Raji (cell line): ENCODE results near the gene PDE6B.

Experiments used
- POLR2A ChIP-seq: IDR thresholded peaks from 2 replicates; pipeline ENCODE4 v1.6.1; 2011; ENCODE audit warnings: low read depth, low read length, control low read depth; ENCODE audit not compliant: insufficient read depth

PDE6B gene

DNA sequence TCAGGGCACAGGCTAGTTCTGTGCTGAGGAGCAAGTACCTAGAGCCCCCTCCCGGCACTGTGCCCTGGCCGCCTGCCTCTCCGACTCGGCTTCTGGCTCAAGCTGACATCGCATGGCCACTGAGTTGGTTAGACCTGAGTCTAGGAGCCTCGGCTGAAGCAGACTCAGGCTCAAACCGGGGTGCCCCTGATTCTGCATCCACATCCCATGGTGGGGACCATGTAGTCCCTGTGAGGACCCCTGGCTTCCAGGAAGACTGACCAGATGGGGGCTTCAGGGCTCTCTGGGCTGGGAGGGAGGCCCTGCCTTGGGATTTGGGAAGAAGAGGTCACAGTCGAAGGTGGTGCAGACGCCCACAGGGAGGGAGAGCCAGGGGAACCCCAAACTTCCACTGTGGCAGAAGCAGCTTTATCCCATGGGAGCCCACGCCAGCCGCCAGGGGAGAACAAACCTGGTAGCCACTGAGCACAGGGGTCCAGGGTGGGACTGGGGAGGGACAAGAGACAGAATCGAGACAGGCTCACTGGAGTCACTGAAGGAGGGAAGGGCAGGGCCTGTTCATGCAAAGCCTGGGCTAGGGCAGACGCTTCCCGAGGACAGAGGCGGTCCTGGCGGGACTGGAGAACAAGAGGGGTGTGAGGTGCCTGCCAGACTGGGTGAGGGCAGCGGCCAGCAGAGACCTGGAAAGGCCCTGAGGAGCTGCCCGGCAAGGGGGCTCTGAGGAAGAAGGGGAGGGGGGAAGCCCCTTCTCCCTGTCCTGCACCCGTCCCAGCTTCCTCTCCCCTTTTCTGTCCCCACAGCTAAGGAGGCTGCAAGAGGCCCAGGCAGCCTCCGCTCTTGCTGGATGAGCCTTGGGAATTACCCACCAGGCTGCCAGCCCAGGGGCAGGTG lies 1.1 kb downstream of the PDE6B start:
- TF ChIP-seq POLR2A: no peak

DNA sequence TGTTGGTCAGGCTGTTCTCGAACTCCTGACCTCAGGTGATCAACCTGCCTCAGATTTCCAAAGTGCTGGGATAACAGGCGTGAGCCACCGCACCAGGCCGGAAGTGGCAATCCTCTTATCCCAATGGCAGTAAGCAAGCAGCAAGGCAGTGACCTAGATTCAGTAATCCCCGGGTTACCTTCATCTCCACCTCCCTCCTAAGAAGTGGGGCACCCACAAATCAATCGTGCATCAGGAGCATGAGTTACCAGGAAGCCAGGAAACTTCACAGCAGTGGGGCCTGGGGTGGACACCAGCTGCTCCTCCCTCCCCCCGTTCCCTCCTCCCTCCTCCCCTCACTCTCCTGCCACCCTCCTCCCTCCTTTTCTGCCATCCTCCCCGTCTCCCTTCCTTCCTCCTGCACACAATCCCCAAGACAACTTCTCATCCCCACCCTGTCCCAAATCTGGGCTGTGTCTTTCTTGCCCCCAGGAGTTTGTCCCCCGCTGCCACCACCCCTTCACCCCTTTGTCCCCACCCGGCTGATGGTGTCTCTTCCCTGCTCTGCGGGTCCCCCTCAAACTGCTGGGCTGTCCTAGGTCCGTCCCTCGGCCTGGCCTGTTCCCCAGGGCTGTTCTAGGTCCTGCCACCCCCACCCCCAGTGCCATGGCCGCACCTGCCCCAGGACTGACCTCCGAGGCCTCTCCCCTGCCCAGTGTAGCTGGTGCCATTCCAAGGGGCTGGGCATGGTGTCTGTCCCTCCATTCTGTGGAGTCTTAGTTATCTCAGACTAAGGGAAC lies 2.2 kb downstream of the PDE6B start:
- TF ChIP-seq POLR2A: no peak

DNA sequence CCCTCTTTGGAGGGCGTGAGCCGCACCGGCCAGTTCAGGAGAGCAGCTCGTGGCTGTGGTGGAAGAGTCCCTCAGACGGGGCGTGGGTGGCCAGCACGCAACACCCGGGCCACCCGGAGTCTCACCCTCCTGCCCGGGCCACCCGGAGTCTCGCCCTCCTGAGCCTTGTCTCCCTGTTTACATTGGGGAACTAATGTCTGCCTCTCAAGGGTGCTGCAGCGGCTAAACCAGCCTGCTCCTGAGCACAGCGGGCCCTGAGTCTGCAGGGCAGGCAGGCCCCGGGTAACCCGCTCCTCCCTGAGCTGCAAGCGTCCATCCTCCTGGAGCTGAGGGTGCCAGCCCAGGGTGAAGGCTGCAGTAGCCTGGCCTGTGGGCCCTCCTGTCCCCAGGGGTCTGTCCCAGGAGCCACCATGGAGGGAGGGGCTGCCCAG lies 3.0 kb downstream of the PDE6B start:
- TF ChIP-seq POLR2A: no peak

DNA sequence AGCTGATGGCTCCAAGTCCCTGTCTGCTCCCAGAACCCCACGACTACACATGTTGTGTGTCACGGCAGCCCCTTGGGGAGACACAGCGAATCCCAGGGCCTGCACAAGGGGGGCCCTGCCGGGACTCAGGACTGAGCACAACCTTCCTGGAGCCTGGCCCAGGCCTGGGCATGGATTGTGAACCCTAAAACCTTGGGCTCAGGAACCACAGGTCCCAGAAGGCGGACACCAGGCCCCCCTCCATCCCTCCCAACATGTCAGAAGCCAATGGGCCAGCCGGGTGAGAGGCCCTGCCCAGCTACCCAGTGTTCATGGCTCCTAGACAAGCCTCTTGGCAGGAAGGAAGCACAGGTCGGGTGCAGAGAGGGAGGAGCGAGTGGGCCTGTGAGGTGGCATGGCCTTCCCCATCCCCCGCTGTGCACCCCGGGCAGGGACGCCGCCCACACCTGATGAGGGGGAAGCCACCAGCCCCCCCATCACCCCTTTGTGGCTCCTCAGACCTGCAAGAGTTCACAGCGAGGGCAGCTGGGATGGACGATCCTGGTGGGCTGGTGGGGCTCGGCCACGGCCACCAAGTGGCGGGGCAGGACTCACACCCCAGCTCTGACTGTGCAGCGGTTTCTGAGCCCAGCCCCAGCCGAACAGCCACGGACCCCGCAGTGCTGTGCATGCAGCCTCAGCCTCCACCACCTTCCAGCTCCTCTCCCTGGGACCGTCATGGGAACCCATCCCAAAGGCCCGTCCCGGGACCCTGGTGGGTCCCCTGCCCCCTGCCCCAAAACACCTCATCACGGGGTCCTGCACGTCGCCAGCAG lies 3.7 kb downstream of the PDE6B start:
- no peak for TF ChIP-seq POLR2A

DNA sequence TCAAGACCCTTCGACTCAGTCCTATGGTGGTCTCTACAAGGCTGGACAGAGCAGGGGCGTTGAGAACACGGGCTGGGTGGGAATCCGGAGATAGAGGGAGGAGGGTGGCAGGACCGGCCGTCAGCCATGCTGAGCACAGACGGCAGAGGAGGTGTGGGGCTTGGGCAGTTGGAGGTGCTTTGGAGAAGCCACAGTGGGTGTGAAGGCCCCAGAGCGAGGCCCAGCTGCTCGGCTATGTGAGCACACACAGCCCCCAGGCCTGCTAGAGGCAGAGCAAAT lies 4.2 kb downstream of the PDE6B start:
- no peak for TF ChIP-seq POLR2A

DNA sequence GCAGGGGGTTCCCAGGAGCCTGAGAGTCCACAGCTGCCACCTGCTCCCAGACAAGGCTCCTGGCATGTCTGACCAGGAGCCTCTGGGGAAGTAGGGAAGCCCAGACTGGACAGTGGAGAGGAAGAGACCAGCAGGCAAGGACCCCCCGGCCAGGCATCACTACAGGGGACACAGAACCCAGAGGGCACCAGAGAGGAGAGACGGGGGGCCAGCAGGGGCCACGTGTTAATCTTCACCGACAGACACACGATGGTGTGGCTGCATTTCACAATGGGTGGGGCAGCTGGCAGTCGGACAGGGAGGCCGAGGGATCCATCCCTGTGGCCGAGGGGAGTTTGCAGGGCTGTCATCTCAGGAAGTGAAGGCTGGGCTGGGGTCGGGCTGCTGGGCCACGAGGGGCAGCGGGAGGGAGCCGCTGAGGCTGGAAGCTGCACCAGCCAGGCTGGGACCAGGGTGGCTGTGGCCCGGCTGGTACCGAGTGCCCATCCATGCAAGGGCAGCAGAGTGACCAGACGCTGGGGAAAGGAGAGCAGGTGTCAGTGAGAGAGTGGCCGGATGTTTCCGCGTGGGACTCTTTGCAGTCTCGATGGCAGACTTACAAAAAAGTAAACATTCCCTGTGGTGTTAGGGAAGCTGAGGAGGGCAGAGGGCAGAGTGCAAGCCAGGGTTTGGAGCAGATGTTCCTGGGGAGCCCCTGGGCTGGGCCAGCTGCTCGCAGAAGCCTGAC lies 4.7 kb downstream of the PDE6B start:
- TF ChIP-seq POLR2A: no peak

DNA sequence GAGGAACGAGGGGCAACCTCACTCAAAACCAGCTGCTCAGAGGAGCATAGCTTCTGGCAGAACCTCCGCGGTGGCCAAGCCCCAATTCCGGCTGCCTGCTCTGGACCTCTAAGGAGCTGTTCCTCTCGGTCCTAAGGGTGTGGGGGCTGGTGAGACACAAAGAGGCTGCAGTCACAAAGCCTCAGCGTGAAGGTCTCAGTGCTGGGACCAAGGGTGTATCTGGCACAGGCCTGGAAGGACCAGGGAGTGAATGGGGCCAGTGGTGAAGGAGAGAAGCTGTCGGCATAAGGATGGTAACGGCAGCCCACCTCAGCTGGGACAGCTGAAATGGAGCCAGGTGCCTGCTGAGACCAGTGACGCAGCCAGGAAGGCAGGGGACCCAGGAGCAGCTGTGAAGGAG lies 5.3 kb downstream of the PDE6B start:
- no peak for TF ChIP-seq POLR2A

DNA sequence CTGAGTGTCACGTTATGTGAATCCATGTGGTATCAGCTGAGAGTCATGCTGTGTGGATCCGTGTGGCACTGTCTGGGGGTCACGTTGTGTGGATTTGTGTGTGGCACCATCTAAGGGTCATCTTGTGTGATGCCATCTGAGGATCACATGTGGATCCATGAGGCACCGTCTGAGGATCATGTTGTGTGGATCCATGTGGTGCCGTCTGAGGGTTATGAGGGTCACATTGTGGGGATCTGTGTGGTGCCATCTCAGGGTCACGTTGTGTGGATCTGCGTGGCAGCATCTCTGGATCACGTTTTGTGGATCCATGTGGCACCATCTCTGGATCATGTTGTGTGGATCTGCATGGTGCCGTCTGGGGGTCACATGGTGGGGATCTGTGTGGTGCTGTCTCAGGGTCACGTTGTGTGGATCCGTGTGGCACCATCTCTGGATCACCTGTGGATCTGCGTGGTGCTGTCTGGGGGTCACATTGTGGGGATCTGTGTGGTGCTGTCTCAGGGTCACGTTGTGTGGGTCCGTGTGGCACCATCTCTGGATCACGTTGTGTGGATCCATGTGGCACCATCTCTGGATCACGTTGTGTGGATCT lies 6.9 kb downstream of the PDE6B start:
- no peak for TF ChIP-seq POLR2A

DNA sequence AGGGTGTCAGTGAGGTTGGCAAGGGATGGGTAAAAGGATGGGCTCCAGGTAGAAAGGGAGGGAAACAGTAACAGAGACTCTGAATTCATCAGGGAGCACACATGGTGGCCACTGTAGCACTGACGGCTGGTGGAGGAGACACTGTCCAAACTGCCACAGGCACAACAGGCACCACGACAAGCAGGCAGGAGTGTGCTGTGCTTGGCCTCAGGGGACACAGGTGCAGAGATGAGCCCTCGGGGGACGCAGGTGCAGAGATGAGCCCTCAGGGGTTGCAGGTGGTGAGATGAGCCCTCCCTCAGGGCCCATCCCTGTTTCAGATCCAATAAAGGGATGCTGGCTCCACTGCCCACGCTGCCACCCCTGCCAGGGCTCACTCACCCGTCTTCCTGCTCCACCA lies 7.6 kb downstream of the PDE6B start:
- TF ChIP-seq POLR2A: no peak

DNA sequence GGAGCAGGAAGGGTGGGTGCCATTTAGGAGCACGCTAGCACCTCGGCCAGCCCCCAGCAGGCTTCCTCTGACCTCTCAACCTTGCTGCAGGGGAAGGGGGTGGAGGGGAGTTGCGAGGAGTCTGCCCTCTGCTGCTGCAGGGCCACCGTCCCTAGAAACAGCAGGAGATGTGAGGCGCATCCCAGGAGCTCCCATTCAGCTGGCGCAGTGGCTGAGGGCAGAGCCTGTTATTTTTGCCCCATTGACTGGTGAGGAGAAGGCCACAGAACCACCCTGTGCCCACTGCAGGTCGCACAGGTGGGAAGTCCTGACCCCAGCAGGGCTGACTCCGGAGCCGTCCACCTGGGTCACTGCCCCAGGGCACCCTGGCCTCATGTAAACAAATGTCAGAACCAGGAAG lies 8.0 kb downstream of the PDE6B start:
- no peak for TF ChIP-seq POLR2A

DNA sequence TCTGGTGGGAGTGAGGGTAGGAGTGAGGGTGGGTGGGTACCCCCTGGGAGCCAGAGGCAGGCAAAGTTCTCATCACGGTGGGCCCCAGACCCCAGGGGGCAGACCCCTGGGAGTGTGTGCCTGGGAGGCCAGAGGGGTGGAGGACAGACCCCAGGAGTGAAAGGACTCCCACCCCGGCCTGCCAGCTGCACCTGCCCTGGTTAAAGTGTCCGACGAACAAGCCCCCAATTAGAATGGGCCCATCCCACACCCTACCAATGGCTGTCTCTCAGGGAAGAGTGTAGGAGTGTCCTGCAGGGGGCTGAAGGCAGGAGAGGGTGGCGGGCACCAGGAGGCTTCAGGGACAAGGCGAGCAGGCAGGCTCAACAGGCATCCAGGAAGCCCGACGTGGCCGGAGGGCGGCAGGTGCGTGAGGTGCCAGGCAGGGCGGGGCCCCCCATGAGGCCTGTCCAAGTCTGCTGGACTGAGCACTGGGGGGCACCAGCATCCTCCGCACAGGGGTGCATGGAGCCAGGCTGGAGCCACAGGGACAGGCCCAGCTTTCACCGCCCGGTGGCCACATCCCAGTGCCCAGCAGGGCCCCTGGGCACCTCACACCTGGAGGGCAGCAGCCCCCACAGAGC lies 8.7 kb downstream of the PDE6B start:
- TF ChIP-seq POLR2A: no peak

DNA sequence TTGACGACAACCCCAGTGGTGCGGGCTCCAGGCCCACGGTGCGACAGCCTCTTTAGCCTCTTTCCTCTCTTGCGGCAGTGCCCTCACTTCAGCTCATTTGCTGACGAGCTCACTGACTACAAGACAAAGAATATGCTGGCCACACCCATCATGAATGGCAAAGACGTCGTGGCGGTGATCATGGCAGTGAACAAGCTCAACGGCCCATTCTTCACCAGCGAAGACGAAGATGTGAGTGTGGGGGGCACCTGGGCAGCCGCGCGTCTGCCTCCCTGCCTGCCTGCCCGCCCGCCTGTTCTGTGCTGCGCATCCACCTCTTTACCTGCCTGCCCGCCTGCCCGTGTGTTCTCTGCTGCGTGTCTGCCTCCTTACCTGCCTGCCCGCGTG lies 9.2 kb downstream of the PDE6B start:
- TF ChIP-seq POLR2A: no peak

DNA sequence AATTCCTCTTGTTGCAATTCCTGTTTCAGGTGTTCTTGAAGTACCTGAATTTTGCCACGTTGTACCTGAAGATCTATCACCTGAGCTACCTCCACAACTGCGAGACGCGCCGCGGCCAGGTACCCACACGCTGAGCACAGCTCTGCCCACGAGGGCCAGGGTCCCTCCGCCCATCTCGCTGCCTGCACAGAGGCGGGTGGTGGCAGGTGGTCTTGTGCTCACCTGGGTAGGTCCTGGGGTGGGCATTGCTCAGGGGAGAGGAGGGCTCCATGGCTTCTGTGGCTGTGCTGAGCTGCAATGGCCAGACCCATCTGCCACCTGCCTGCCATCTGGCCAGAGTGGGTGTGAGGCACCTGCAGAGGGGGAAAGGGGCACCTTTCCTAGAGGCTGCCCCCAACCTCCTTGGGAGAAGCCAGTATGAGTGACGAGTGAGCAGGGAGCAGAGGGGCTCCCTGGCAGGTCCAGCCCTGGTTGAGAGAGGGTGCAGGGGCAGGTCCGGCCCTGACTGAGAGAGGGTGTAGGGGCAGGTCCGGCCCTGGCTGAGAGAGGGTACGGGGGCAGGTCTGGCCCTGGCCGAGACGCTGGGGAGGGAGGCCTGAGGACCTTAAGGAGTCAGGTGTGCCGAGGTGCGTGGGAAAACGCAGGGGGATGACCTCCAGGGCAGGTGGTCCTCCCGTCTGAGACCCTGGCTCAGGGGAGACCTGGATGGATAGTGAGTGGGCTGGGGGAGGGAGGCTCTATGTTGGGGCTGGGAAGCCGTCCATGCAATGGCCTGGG lies 10.7 kb downstream of the PDE6B start:
- no peak for TF ChIP-seq POLR2A
